HG03342 (cell line): ENCODE data around the gene PAK5.

Experiments used
- ATAC-seq: cut with Tn5 transposase; IDR thresholded peaks from one replicate; pipeline ENCODE4 v1.9.1; 2021; ENCODE audit warnings: mild to moderate bottlenecking, moderate library complexity; ENCODE audit not compliant: unreplicated experiment

The PAK5 gene

DNA sequence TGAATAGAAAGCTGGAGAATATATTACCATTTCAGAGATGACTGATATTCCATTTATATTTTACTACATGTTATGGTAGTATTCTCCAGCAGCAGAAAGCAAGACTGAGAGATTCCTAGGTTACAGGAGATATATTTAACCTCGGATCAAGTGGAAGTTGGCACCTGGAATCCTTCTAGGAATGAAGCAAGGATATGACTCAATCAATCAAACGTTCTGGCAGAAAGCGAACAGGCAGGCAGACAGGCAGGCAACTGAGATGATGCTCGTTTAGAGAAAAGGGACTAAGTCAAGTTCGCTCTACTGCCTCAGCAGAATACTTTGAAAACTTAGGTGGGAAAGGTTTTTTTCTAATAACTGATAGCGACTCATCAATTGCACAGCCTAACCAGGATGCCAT, 46.2 kb downstream of the PAK5 start:
- ATAC-seq, result no peak

- ATAC-seq, result no peak
Measured at GRCh38 chr20:9789131-9789530, 49.7 kb downstream of the PAK5 start.

DNA sequence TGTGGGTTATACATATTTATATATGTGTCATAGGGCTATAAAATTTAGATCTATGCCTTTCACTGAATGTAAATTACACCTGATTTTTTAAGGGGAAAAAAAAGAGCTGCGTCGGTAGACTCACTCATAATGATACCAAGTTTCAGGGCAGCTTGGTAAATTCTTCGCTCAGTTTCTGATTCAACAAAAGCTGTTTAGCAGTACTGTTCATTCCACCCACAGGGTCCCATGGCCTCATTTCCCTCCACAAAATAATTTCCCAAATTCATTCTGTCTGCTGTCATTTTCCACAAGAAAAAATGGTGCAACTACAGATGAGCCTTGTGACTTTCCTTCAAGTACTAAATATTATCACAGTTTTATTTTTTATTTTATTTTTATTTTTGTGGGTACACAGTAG, 63.7 kb downstream of the PAK5 start:
- ATAC-seq, result no peak

DNA sequence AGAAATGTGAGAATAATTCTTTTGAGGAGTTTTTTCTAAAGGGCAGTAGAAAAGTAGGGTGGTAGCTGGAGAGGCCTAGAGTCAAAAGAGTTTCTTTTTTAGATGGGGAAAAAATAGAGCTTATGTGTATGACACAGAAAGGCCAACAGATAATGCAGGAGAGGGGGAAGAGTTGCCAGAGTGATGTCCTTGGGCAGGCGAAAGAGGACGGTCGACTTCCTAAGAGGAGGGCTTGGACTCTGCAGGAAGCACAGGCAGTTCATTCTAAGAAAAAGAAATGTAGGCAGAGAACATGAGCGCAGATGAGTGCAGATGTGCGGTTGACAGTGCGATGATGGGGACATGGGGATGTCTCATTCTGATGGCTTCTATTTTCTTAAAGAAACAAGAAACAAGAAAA, 68.9 kb downstream of the PAK5 start:
- ATAC-seq, result no peak

DNA sequence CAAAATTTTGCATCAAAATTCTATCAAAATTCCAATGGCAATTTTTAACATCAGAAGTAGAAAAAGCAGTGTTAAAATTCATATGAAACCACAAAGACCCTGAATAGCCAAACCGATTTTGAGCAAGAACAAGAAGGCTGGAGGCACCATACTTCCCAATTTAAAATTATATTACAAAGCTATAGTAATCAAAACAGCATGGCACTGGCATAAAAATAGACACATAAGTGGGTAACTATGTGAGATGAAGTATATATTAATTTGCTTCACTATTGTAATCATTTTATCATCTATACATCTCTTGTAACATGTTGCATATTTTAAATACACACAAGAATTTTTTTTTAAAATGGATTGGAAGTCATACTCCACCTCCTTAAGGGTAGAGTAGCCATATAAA, 77.4 kb downstream of the PAK5 start:
- no peak for ATAC-seq

DNA sequence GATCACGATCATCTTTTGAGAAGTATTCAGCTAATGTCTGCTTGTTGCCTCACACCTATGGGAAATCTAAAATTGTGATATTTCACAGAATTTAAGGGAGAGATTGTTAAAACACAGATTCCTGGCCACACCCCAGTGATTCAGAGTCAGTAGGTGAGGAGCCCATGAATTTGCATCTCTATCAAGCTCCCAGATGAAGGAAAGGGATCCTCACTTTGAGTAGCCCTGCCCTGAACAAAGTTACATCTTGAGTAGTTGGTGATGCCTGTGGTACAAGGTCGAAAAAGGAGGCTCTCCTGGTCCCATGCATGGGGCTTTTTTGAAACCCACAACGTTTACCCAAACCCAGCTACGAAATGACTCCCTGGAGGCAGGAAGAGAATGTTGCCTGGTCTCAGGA, 79.5 kb downstream of the PAK5 start:
- ATAC-seq, result no peak

DNA sequence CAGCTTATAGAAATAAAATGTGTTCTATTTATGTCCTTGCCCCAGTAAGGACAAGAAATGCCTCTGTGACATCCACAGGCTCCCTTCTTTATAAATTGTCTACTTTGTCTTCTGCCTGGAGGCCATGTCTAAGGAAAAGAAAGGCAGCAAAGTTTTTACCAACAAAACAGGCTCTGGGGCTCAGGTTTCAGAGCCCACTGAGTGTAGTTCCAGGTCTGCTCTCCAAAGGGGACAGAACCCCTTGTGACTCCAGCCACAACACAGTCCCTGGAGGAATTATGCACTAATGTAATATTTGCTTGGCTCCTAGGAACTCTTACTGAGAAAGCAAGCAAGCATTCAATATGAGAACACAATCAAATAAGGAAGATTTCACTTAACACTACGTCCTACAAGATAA, 80.1 kb downstream of the PAK5 start:
- ATAC-seq, result no peak

DNA sequence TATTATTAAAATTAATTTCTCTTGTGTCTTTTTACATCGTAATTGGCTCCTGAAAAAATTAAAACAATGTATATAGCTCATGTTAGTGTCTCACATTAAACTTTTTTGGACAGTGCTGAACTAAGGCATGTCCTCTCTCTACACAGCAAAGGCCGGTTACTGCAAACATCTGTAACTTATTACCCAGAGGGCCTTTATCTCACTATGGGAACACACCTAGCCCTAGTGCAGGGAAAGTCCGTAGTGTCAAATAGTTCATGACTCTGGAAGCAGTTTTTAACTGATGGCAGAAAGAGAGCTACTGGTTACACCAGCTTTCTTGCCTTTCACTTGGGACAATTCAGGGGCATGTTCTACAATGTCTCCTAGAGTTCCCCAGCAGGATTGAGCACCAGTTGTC, 82.2 kb downstream of the PAK5 start:
- no peak for ATAC-seq

GRCh38 chr20:9755301-9755700, 83.6 kb downstream of the PAK5 start:
- ATAC-seq, result no peak

GRCh38 chr20:9744551-9744950, 94.3 kb downstream of the PAK5 start:
- no peak for ATAC-seq

DNA sequence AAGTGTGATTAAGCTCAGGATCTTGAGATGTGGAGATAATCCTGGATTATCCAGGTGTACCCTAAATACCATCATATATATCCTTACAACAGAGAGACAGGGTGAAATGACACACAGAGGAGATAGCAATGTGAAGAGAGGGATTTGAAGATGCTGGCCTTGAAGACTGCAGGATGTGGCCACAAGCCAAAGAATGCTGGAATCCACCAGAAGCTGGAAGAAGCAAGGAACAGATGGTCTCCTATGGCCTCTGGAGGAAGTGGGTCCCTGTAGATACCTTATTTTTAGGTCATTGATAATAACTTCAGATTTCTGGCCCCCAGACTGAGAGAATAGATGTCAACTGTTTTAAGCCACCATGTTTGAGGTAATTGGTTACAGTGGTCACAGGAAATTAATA, 95.0 kb downstream of the PAK5 start:
- no peak for ATAC-seq

DNA sequence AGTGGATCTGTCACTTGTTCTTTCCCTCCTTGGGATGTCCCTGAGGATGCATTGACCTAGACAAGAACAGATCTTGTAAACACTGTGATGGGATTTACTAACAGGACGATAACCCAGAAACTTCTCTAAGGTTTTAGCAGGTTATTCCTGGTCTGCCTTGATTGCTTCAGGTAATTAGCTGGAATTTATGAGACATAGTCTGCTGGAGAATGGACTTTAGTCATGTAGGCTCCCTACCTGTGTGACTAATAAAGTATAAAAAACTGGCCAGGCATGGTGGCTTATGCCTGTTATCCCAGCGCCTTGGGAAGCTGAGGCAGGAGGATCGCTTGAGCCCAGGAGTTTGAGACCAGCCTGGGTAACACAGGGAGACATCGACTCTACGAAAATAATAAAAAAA, 96.1 kb downstream of the PAK5 start:
- ATAC-seq, result no peak

DNA sequence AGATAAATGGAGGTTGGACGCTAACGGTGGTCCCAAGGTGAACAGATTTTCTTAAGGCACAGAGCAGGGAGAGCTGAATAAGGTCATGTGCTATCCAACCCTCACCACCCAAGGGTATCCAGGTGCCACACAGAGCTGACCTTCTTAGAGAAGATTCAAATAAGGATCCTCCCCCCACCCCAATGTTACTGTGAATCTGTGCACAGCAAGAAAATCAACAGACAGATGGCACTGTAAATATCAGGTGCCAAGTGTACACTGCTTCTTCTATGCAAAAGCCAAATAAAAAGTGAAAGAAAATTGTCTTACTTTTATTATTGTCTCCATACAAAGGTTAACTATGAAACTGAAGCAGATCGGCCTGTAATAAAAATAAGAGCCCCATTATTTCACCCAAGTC, 96.9 kb downstream of the PAK5 start:
- ATAC-seq, result no peak

DNA sequence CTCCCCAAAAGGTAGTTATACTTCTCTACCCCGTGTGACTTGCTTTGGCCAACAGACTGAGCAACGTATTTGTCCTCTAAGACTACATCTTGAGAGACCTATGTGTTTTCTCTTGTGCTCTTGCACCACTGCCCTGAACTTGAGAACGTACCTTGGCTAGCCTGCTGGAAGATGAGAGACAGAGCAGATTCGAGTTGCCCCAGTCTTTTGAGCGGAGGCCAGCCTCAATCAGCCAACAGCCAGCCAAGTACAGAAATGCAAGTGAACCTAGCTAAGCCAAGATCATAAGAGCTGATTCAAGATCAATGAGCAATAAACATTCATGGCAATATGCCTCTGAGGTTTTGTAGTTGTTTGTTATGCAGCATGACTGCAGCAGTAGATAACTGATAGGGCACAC, 98.4 kb downstream of the PAK5 start:
- ATAC-seq, result no peak

GRCh38 chr20:9739991-9740390, 98.9 kb downstream of the PAK5 start:
- ATAC-seq, result no peak

GRCh38 chr20:9736373-9736772, 102.5 kb downstream of the PAK5 start:
- no peak for ATAC-seq

DNA sequence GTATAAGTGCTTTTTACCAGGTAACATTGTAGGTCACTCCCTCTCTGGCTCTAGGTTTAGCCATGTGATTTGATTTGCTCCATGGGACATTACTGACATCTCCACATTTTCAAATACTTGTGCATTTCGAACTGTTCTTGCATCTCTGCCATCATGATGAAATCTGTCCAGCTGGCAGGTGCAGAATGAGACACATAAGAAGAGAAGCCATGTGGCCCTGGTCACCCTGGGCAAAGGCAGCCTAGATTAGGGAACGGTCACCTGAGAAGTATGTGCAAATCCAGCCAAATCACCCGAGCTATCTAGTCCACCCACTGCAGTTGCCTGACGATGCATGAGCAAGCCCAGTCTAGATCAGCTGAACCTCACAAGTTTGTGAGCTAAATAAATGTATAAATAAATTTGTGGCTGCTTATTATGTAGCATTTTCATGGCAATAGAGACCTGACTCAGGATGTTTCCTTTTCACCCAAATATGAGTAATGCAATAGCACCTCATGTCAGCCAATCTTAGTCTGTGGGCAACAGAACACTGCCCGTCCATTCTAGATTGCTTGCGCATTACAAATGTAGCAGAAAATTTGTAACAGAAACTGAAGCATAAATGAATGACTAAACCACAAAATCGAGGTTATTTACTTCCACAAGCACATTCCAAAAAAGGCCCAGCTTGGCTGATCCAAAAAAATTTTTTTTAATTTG, 115.2 kb downstream of the PAK5 start:
- no peak for ATAC-seq

DNA sequence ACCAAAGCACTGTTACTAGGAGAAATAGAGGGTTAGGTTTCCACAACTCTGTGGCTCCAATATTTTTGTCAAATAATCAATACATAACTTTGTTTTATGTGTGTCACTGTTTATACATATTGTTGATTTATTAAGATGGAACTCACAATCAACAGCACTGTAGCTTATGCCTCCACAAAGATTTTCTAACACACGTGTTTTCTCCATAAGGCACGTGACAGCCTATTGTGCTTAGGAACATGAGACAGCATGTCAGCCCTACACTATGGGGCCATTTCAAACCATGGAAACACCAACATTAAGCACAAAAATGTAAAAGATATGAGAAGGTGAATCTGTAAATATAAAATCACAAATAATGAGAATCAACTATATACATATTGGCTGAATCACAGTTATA, 127.0 kb downstream of the PAK5 start:
- no peak for ATAC-seq

DNA sequence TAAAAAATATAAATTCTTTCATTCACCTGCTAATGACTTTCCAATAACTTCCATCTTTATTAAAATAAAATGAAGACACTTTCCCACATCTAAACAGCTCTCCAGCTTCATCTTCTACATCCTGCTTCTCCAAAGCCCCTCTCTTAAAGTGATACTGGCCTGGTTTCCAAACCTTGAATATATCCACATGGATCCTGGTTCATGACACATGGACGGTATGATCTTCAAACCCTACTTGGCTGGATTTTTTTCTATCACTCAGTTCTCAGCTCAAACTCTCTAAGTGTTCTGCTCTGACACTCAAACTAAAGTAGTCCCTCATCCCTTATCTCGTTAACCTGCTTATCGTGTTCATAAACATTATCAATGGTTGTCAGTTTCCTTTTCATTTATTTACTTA, 128.2 kb downstream of the PAK5 start:
- ATAC-seq, result no peak

DNA sequence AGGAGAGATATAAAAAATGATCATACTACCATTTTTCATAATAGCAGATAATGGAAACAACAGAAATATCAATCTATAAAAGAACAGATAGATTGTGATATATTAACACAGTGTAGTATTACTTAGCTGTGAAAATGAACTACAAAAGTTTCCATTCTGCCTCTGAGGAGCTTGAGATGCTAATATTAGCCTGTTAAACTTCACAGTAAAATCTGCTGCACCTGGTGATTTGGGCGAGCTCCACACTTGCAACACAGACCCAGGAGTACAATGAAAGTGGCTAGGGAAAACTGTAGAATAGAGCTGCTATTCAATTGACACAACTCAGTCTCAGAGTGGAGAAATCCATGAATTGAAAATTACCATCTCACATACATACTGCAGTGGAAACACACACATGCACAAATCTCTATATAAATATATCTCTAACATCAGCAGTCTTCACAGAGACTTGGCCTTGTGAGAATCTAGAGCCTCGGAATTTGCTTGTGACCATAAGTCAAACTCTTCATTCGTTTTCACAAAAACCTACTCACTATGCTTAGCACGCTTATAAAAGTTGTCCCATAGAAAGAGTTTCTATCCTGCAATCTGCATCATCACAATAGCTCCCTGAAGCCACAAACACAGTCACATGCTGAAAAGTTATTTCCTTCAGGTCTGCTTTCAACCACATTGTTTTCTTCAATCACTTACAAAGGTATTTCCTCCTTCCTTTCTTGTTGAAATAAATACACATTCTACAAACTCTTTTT, 133.0 kb downstream of the PAK5 start:
- ATAC-seq, result no peak

DNA sequence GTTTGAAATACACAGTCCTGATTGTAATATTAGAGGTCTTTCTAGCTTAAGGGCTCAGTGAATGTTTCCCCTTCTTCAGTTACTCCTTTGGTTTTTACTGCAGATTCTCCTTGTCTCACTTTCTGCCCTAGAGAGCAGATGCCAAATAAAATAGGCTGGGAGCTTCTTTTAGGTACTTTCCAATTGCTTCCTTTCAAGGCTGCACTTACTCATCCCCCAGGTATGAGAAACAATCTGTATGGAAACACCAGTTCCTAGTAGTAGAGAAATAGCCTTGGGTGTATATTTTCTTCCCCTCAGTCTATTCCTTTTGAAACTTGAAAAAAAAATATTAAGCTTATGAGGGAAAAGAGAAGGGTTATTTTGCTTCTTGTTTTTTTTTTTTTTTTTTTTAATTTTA, 139.7 kb downstream of the PAK5 start:
- no peak for ATAC-seq

DNA sequence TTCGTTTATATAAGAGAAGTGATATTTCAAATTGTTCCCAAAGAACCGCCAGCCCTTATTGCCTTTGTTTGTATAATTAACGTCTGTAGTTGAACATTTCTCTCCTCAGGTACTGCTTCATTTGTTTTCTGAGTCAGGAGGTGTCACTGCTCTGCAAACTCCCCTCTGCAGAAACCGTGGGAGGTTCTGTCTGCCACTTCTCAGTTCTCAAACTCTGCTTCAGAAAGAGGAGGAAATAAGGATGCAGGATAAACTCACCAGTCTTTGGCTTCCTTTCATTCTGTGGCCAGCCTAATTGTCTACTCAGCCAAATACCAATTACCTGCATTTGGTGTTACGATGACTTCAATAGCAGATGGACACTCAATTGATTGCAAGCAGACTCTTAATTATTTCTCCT, 149.8 kb downstream of the PAK5 start:
- no peak for ATAC-seq

DNA sequence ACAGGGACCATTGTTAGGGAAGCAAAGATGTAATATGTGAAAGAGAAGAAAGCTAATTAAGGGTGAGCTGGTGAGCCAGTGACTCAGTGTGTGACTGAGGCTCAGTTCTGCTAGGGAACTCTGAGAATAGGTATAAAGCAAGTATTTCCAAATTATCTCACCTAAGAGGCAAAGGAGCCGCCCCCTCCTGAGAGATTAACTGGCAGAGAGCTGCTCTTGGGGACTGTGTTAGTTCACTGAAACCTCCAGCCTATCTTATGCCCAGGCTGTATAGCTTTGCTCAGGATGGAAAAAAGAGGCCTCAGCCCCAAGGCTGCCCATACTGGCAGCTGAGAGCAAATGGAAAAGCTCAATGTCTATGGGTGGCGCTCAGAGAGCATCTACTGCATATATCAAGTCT, 152.0 kb downstream of the PAK5 start:
- no peak for ATAC-seq
